IPS-18a (cell line): ENCODE results near the gene CCL17.

Source experiments
- H3K27ac ChIP-seq: one replicate; pipeline ENCODE4 v1.5.1; 2013; ENCODE audit warnings: low read length
- H3K27me3 ChIP-seq: one replicate; pipeline ENCODE4 v1.6.1; 2013; ENCODE audit warnings: mild to moderate bottlenecking, low read length; ENCODE audit not compliant: control insufficient read depth, insufficient read depth
- H3K36me3 ChIP-seq: one replicate; pipeline ENCODE4 v1.6.1; 2013; ENCODE audit warnings: low read depth, low read length; ENCODE audit not compliant: control insufficient read depth
- H3K4me1 ChIP-seq: one replicate; pipeline ENCODE4 v1.6.1; 2013; ENCODE audit warnings: low read depth, low read length; ENCODE audit not compliant: control insufficient read depth
- H3K4me3 ChIP-seq: one replicate; pipeline ENCODE4 v1.5.1; 2013; ENCODE audit warnings: low read length
- H3K9ac ChIP-seq: one replicate; pipeline ENCODE4 v1.6.1; 2013; ENCODE audit warnings: mild to moderate bottlenecking, low read length, moderate library complexity
- H3K9me3 ChIP-seq: one replicate; pipeline ENCODE4 v1.6.1; 2013; ENCODE audit warnings: low read depth, low read length; ENCODE audit not compliant: control insufficient read depth

The CCL17 gene

DNA sequence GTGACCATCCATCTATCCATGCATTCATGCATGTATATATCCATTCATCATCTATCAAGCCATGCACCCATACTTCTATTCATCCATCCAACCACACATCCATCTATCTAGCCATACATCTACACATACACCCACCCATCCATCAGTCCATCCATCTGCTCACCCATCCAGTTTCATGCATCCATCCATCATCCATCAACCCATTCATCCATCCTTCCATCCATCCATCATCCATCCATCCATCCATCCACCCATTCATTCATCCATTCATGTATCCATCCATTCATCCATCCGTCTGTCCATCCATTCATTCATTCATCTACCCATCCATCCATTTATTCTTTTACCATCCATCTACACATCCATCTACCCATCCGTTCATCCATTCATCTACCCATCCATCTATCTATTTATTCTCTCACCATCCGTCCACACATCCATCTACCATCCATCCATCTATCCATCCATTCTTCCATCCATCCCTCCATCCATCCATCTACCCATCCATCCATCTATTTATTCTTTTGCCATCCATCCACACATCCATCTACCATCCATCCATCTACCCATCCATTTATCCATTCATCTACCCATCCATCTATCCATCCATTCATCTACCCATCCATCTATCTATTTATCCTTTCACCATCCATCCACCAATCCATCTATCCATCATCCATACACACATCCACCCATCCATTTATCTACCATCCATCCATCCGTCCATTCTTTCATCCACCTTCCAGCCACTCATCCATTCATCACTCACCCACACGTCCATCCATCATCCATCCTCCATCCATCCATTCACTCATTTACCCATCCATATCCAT, 3.2 kb downstream of the CCL17 start:
- no peaks in the 10 kb centered on the region for H3K9me3 ChIP-seq
- H3K27ac ChIP-seq: no peak overlapping the region
- H3K9ac ChIP-seq: no peak overlapping the region
- no peak overlapping the region for H3K4me3 ChIP-seq
- no peaks in the 10 kb centered on the region for H3K27me3 ChIP-seq
- no peaks in the 10 kb centered on the region for H3K4me1 ChIP-seq
- no peaks in the 10 kb centered on the region for H3K36me3 ChIP-seq

- Histone ChIP-seq H3K27me3 (no peaks in the 10 kb centered on the region), H3K9me3 (no peaks in the 10 kb centered on the region), H3K4me1 (no peaks in the 10 kb centered on the region), H3K36me3 (no peaks in the 10 kb centered on the region), H3K9ac (no peak overlapping the region), H3K27ac (no peak overlapping the region), H3K4me3 (no peak overlapping the region)
Measured at GRCh38 chr16:57409065-57409464, 4.5 kb downstream of the CCL17 start.

- no peaks in the 10 kb centered on the region for H3K27me3 ChIP-seq
- H3K9me3 ChIP-seq: no peaks in the 10 kb centered on the region
- no peak overlapping the region for H3K4me3 ChIP-seq
- H3K9ac ChIP-seq: no peak overlapping the region
- H3K27ac ChIP-seq: no peak overlapping the region
- no peaks in the 10 kb centered on the region for H3K4me1 ChIP-seq
- no peaks in the 10 kb centered on the region for H3K36me3 ChIP-seq
Measured at GRCh38 chr16:57409870-57410587, 5.5 kb downstream of the CCL17 start.

- H3K27ac ChIP-seq: no peak overlapping the region
- H3K4me3 ChIP-seq: no peak overlapping the region
- no peaks in the 10 kb centered on the region for H3K36me3 ChIP-seq
- no peak overlapping the region for H3K9ac ChIP-seq
- H3K9me3 ChIP-seq: no peaks in the 10 kb centered on the region
- H3K4me1 ChIP-seq: no peaks in the 10 kb centered on the region
- H3K27me3 ChIP-seq: no peaks in the 10 kb centered on the region
Measured at GRCh38 chr16:57411362-57411976, 6.9 kb downstream of the CCL17 start.

- Histone ChIP-seq H3K9me3 (no peaks in the 10 kb centered on the region), H3K9ac (no peak overlapping the region), H3K4me3 (no peak overlapping the region), H3K36me3 (no peaks in the 10 kb centered on the region), H3K4me1 (peaks cover 3% of the 10 kb centered on the region), H3K27ac (no peak overlapping the region), H3K27me3 (no peaks in the 10 kb centered on the region)
Measured at GRCh38 chr16:57412584-57412983, 8.0 kb downstream of the CCL17 start.

DNA sequence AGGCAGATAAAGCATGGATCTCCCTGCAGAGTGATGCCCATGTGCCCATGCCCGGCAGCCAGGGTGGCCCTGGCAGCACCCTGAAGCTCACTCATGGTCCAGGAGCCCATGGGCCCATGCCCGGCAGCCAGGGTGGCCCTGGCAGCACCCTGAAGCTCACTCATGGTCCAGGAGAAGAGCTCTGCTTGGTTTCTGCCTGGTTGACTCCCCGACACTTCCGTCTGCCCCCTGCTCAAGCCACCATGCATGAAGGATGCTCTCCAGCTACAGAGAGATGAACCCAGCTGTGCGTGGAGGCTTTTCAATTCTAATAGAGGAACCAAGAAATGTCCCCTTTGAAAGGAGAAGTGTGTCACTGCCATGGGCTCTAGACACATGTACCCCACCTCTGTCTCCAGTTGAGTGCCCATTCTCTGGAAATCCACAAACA, 8.7 kb downstream of the CCL17 start:
- Histone ChIP-seq H3K9me3 (no peaks in the 10 kb centered on the region), H3K27me3 (no peaks in the 10 kb centered on the region), H3K4me1 (peaks cover 3% of the 10 kb centered on the region), H3K4me3 (no peak overlapping the region), H3K9ac (no peak overlapping the region), H3K27ac (no peak overlapping the region), H3K36me3 (no peaks in the 10 kb centered on the region)

GRCh38 chr16:57413733-57414132, 9.2 kb downstream of the CCL17 start:
- Histone ChIP-seq H3K36me3 (no peaks in the 10 kb centered on the region), H3K9me3 (no peaks in the 10 kb centered on the region), H3K27ac (no peak overlapping the region), H3K4me3 (no peak overlapping the region), H3K9ac (no peak overlapping the region), H3K27me3 (no peaks in the 10 kb centered on the region), H3K4me1 (peaks cover 6% of the 10 kb centered on the region)

- no peaks in the 10 kb centered on the region for H3K9me3 ChIP-seq
- no peaks in the 10 kb centered on the region for H3K36me3 ChIP-seq
- H3K4me1 ChIP-seq: peaks cover 11% of the 10 kb centered on the region
- H3K27me3 ChIP-seq: no peaks in the 10 kb centered on the region
- no peak overlapping the region for H3K4me3 ChIP-seq
- H3K9ac ChIP-seq: peak overlapping the region; percentile 77
- no peak overlapping the region for H3K27ac ChIP-seq
Measured at GRCh38 chr16:57416084-57416483, 11.5 kb downstream of the CCL17 start.

- H3K9me3 ChIP-seq: no peaks in the 10 kb centered on the region
- no peaks in the 10 kb centered on the region for H3K36me3 ChIP-seq
- no peaks in the 10 kb centered on the region for H3K27me3 ChIP-seq
- no peak overlapping the region for H3K9ac ChIP-seq
- no peak overlapping the region for H3K4me3 ChIP-seq
- no peak overlapping the region for H3K27ac ChIP-seq
- peaks cover 11% of the 10 kb centered on the region for H3K4me1 ChIP-seq
Measured at GRCh38 chr16:57419506-57419905, 14.9 kb downstream of the CCL17 start.

GRCh38 chr16:57422026-57422944, 17.7 kb downstream of the CCL17 start:
- Histone ChIP-seq H3K36me3 (peaks cover 2% of the 10 kb centered on the region), H3K9me3 (no peaks in the 10 kb centered on the region), H3K9ac (no peak overlapping the region), H3K4me1 (peaks cover 8% of the 10 kb centered on the region), H3K27ac (no peak overlapping the region), H3K4me3 (no peak overlapping the region), H3K27me3 (no peaks in the 10 kb centered on the region)

- Histone ChIP-seq H3K36me3 (peaks cover 3% of the 10 kb centered on the region), H3K4me3 (no peak overlapping the region), H3K27me3 (no peaks in the 10 kb centered on the region), H3K9me3 (no peaks in the 10 kb centered on the region), H3K27ac (no peak overlapping the region), H3K4me1 (peaks cover 8% of the 10 kb centered on the region), H3K9ac (no peak overlapping the region)
Measured at GRCh38 chr16:57423152-57423551, 18.6 kb downstream of the CCL17 start.
